Measurements from ENCODE around the gene SFXN3. TPM values are rescaled to one million over a fixed set of nuclear protein-coding genes. Genes with fewer than 3 reads are reported as not detected.
A peak's percentile ranks its signal among the peaks of the same experiment; 100 is the strongest.

SFXN3 gene
- total and polyA plus RNA-seq, 11 donors: 11.7 to 37.4 (median 17.8) TPM

GRCh38 chr10:101071267-101071884 is 40.3 kb downstream of the SFXN3 start:
- intact Hi-C loops (cut with DNase I): no loop called here
- Histone ChIP-seq H3K9me3 (no peaks in the 10 kb centered on the region), H3K36me3 (no peaks in the 10 kb centered on the region), H3K4me3 (no peak overlapping the region), H3K27me3 (peaks cover 0 to 49% (median 29%) of the 10 kb centered on the region in 9 donors), H3K27ac (peak overlapping the region in 1 of 12 donors; percentile 70), H3K4me1 (peaks cover 0 to 44% (median 12%) of the 10 kb centered on the region in 12 donors)
- TF ChIP-seq CTCF (IDR thresholded peaks at IDR 0.05): no peak
- TF ChIP-seq POLR2A (IDR thresholded peaks at IDR 0.05): no peak
- WGBS, 4 donors: 72 to 85% (median 81%) methylated on average over 6 of the region's 6 CpGs
- ATAC-seq (peak in 1 of 4 donors; percentile 47), DNase-seq (peak in 2 of 5 donors; percentile 58 to 60)

GRCh38 chr10:101071885-101072433 is 40.9 kb downstream of the SFXN3 start:
- Histone ChIP-seq H3K27ac (peak overlapping the region in 1 of 12 donors; percentile 70), H3K4me1 (peaks cover 0 to 38% (median 7%) of the 10 kb centered on the region in 12 donors), H3K36me3 (no peaks in the 10 kb centered on the region), H3K9me3 (no peaks in the 10 kb centered on the region), H3K4me3 (no peak overlapping the region), H3K27me3 (peaks cover 0 to 55% (median 34%) of the 10 kb centered on the region in 9 donors)
- DNase-seq (peak in 1 of 5 donors; percentile 43), ATAC-seq (no peak)
- 36 to 52% (median 44%) methylated on average over 7 of the region's 7 CpGs for WGBS, 4 donors
- intact Hi-C loops (cut with DNase I): no loop called here
- TF ChIP-seq CTCF (IDR thresholded peaks at IDR 0.05): no peak
- TF ChIP-seq POLR2A (IDR thresholded peaks at IDR 0.05): no peak

GRCh38 chr10:101072923-101073322 is 41.9 kb downstream of the SFXN3 start:
- intact Hi-C loops (cut with DNase I): no loop called here
- 61 to 72% (median 67%) methylated on average over 9 of the region's 9 CpGs for WGBS, 4 donors

More at GRCh38 chr10:101072923-101073322, 41.9 kb downstream of the SFXN3 start:
- DNase-seq: no peak
- Histone ChIP-seq H3K27me3 (peaks cover 0 to 61% (median 34%) of the 10 kb centered on the region in 9 donors), H3K4me1 (peaks cover 0 to 28% (median 0%) of the 10 kb centered on the region in 12 donors), H3K36me3 (no peaks in the 10 kb centered on the region), H3K27ac (no peak overlapping the region), H3K9me3 (no peaks in the 10 kb centered on the region), H3K4me3 (no peak overlapping the region)
- TF ChIP-seq POLR2A (IDR thresholded peaks at IDR 0.05) (no peak), CTCF (IDR thresholded peaks at IDR 0.05) (no peak)
- no peak for ATAC-seq

All from heart left ventricle (tissue), 16 donors.